Measurements from ENCODE around the gene AMH.

The AMH gene

DNA sequence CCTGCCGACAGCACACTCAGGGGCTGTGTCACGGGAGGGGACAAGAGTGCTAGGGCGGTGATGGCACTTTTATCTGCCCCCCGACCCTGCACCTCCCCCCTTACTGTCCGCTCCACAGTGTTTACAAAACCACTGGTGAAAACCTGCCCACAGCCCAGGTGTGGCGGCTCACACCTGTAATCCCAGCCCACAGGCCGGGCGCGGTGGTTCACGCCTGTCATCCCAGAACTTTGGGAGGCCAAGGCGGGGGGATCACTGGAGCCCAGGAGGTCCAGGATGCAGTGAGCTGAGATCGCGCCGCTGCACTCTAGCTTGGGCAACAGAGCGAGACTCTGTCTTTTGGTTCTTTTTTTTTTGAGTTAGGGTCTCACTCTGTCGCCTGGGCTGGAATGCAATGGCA lies 47.0 kb downstream of the AMH start:
- DNase-seq (ENCODE audit: low read depth) = no peak
- H3K4me3 ChIP-seq (ENCODE audit: control insufficient read depth, low read depth, low read length) = no peak overlapping the region
- TF ChIP-seq, protein P1, sequence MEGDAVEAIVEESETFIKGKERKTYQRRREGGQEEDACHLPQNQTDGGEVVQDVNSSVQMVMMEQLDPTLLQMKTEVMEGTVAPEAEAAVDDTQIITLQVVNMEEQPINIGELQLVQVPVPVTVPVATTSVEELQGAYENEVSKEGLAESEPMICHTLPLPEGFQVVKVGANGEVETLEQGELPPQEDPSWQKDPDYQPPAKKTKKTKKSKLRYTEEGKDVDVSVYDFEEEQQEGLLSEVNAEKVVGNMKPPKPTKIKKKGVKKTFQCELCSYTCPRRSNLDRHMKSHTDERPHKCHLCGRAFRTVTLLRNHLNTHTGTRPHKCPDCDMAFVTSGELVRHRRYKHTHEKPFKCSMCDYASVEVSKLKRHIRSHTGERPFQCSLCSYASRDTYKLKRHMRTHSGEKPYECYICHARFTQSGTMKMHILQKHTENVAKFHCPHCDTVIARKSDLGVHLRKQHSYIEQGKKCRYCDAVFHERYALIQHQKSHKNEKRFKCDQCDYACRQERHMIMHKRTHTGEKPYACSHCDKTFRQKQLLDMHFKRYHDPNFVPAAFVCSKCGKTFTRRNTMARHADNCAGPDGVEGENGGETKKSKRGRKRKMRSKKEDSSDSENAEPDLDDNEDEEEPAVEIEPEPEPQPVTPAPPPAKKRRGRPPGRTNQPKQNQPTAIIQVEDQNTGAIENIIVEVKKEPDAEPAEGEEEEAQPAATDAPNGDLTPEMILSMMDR (IDR thresholded peaks at IDR 0.05; ENCODE audit: control insufficient read depth, insufficient read depth, low read depth, low read length, missing control alignments) = no peak

GRCh38 chr19:2300533-2300932 lies 51.4 kb downstream of the AMH start:
- no peak for DNase-seq (ENCODE audit: low read depth)
- no peak overlapping the region for H3K4me3 ChIP-seq (ENCODE audit: control insufficient read depth, low read depth, low read length)
- TF ChIP-seq, protein P1 (IDR thresholded peaks at IDR 0.05; ENCODE audit: control insufficient read depth, insufficient read depth, low read depth, low read length, missing control alignments) = no peak
